ENCODE measurements around the gene DHX34.
"Not testable (repeated sequence)": the region's sequence is repeated elsewhere in the genome, so short reads cannot be mapped to it uniquely, and the experiment has no call there.

The DHX34 gene

DNA sequence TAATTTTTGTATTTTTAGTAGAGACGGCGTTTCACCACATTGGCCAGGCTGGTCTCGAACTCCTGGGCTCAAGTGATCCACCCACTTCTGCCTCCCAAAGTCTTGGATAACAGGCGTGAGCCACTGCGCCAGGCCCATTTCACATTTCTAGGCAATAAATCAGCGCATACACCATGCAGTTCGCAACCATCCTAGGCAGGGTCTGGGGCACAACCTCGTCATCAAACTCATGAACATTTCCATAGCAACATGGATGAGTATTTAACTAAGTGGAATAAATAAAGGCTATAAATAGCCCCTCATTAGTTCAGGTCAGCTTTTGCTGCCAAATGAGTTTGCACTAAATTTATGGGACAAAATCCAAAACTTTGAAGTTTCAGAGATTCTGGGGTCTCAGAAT lies 62.0 kb downstream of the DHX34 start:
- POLR2A ChIA-PET = no interaction called here
- TF ChIP-seq, protein P1, sequence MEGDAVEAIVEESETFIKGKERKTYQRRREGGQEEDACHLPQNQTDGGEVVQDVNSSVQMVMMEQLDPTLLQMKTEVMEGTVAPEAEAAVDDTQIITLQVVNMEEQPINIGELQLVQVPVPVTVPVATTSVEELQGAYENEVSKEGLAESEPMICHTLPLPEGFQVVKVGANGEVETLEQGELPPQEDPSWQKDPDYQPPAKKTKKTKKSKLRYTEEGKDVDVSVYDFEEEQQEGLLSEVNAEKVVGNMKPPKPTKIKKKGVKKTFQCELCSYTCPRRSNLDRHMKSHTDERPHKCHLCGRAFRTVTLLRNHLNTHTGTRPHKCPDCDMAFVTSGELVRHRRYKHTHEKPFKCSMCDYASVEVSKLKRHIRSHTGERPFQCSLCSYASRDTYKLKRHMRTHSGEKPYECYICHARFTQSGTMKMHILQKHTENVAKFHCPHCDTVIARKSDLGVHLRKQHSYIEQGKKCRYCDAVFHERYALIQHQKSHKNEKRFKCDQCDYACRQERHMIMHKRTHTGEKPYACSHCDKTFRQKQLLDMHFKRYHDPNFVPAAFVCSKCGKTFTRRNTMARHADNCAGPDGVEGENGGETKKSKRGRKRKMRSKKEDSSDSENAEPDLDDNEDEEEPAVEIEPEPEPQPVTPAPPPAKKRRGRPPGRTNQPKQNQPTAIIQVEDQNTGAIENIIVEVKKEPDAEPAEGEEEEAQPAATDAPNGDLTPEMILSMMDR (IDR thresholded peaks at IDR 0.05; ENCODE audit: control extremely low read depth, extremely low read depth, low read depth, missing control alignments) = no peak
- DNase-seq (ENCODE audit: extremely low spot score) = no peak
- CTCF ChIA-PET = interaction anchor here (1.1 to 1.8 kb wide), 3 partner anchors 20 to 63 kb away, joined by 3 to 4 read pairs (median 3); partner anchors contain the start of gene DHX34

DNA sequence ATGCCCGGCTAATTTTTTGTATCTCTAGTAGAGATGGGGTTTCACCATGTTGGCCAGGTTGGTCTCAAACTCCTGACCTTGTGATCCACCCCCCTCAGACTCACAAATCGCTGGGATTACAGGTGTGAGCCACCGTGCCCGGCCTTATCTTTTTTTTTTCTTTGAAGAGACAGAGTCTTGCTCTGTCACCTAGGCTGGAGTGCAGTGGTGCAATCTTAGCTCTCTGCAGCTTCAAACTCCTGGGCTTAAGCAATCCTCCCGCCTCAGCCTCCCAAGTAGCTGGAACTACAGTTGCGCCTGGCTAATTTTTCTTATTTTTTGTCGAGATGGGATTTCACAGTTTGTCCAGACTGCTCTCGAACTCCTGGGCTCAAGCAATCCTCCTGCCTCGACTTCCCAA lies 62.6 kb downstream of the DHX34 start:
- POLR2A ChIA-PET = not testable (repeated sequence)
- CTCF ChIA-PET = interaction anchor here (1.1 to 1.8 kb wide), 3 partner anchors 20 to 63 kb away, joined by 3 to 4 read pairs (median 3); partner anchors contain the start of gene DHX34

DNA sequence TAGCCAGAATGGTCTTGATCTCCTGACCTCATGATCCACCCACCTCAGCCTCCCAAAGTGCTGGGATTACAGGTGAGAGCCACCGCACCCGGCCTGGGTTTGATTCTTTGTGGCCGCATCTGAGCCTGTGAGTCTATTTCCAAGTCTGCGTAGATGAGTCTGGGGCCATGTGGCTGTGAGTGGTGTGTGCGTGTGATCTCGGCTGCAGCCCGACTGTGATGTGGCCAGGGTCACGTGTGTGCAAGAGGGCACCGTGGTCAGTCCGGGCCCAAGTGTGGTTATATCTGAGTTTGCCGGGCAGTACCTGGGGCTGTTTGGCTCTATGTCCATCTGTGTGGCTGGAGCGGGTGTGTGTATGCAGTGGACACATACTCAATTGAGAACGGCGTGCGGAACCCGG lies 64.8 kb downstream of the DHX34 start:
- ChIA-PET POLR2A (no interaction called here), CTCF (no interaction called here)
- DNase-seq (ENCODE audit: extremely low spot score) = no peak
- TF ChIP-seq, protein P1 (IDR thresholded peaks at IDR 0.05; ENCODE audit: control extremely low read depth, extremely low read depth, low read depth, missing control alignments) = no peak

More for the DNA sequence above, 62.6 kb downstream of the DHX34 start:
- DNase-seq (ENCODE audit: extremely low spot score) = not testable (repeated sequence)

GRCh38 chr19:47414469-47414868 lies 65.4 kb downstream of the DHX34 start:
- CTCF ChIA-PET = no interaction called here
- DNase-seq (ENCODE audit: extremely low spot score) = no peak
- POLR2A ChIA-PET = no interaction called here
- TF ChIP-seq, protein P1 (IDR thresholded peaks at IDR 0.05; ENCODE audit: control extremely low read depth, extremely low read depth, low read depth, missing control alignments) = peak; percentile 23

GRCh38 chr19:47415953-47416642 lies 67.0 kb downstream of the DHX34 start:
- ChIA-PET CTCF (interaction anchor here (0.7 to 3.0 kb wide), 4 partner anchors 12 to 120 kb away, joined by 3 to 10 read pairs (median 6); partner anchors contain the start of gene DHX34), POLR2A (no interaction called here)
- TF ChIP-seq, protein P1 (IDR thresholded peaks at IDR 0.05; ENCODE audit: control extremely low read depth, extremely low read depth, low read depth, missing control alignments) = no peak
- no peak for DNase-seq (ENCODE audit: extremely low spot score)

DNA sequence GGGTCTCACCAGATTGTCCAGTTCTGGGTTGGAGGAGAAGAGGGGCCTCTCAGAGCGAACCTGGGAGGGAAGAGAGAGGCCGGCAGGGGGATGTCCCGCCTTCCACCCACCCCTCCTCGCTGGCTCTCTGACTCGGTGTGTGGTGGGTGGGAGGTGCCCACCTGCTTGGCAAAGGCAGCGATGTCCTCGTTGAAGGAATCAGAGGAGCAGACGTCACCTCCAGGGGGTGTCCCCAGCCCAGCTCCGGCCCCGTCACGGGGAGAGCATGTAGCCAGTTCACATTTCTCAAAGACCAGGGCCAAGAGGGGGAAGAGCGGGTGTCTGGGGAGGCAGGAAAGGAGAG lies 67.5 kb downstream of the DHX34 start:
- TF ChIP-seq, protein P1 (IDR thresholded peaks at IDR 0.05; ENCODE audit: control extremely low read depth, extremely low read depth, low read depth, missing control alignments) = no peak
- POLR2A ChIA-PET = no interaction called here
- no peak for DNase-seq (ENCODE audit: extremely low spot score)
- CTCF ChIA-PET = interaction anchor here (1.0 to 3.0 kb wide), 4 partner anchors 12 to 67 kb away, joined by 3 to 10 read pairs (median 6); partner anchors contain the start of gene DHX34

- DNase-seq (ENCODE audit: extremely low spot score) = no peak
- POLR2A ChIA-PET = no interaction called here
- TF ChIP-seq, protein P1 (IDR thresholded peaks at IDR 0.05; ENCODE audit: control extremely low read depth, extremely low read depth, low read depth, missing control alignments) = no peak
- CTCF ChIA-PET = interaction anchor here (1.0 to 3.0 kb wide), 4 partner anchors 11 to 68 kb away, joined by 3 to 10 read pairs (median 6); partner anchors contain the start of gene DHX34
Observed at GRCh38 chr19:47417107-47417745, 68.1 kb downstream of the DHX34 start.
